GM18520 (cell line): Measurements from ENCODE around the gene ZGRF1.
A peak's percentile ranks its signal among the peaks of the same experiment; 100 is the strongest.
"Not testable (repeated sequence)": the region's sequence is repeated elsewhere in the genome, so short reads cannot be mapped to it uniquely, and the experiment has no call there.

Experiments used
- ATAC-seq: cut with Tn5 transposase; IDR thresholded peaks from one replicate; pipeline ENCODE4 v1.9.1; 2021; ENCODE audit not compliant: unreplicated experiment

ZGRF1 gene

GRCh38 chr4:112554271-112554670 is 82.4 kb downstream of the ZGRF1 start:
- ATAC-seq = not testable (repeated sequence)

- ATAC-seq = no peak
These were observed 84.0 kb downstream of the ZGRF1 start for GRCh38 chr4:112552668-112553067.

- ATAC-seq = no peak
These were observed 86.0 kb downstream of the ZGRF1 start for GRCh38 chr4:112550728-112551127.

GRCh38 chr4:112546476-112546875 is 90.2 kb downstream of the ZGRF1 start:
- ATAC-seq = no peak

GRCh38 chr4:112545346-112545745 is 91.4 kb downstream of the ZGRF1 start:
- ATAC-seq = no peak

GRCh38 chr4:112540695-112541094 is 96.0 kb downstream of the ZGRF1 start:
- no peak for ATAC-seq

- no peak for ATAC-seq
These were observed 100.6 kb downstream of the ZGRF1 start for GRCh38 chr4:112536123-112536522.

GRCh38 chr4:112532267-112532666 is 104.4 kb downstream of the ZGRF1 start:
- no peak for ATAC-seq

- ATAC-seq = no peak
These were observed 105.6 kb downstream of the ZGRF1 start for GRCh38 chr4:112531146-112531545.

GRCh38 chr4:112526061-112526460 is 110.6 kb downstream of the ZGRF1 start:
- ATAC-seq = no peak

GRCh38 chr4:112523764-112524505 is 112.8 kb downstream of the ZGRF1 start:
- peak; percentile 78 for ATAC-seq

GRCh38 chr4:112523008-112523721 is 113.5 kb downstream of the ZGRF1 start:
- ATAC-seq = no peak

- ATAC-seq = not testable (repeated sequence)
These were observed 114.3 kb downstream of the ZGRF1 start for GRCh38 chr4:112522431-112522830.

GRCh38 chr4:112521123-112522023 is 115.3 kb downstream of the ZGRF1 start:
- ATAC-seq = no peak

GRCh38 chr4:112520598-112521122 is 116.0 kb downstream of the ZGRF1 start:
- ATAC-seq = no peak

GRCh38 chr4:112519689-112520597 is 116.8 kb downstream of the ZGRF1 start:
- no peak for ATAC-seq

- ATAC-seq = no peak
These were observed 118.0 kb downstream of the ZGRF1 start for GRCh38 chr4:112518675-112519074.

GRCh38 chr4:112517911-112518310 is 118.8 kb downstream of the ZGRF1 start:
- ATAC-seq = no peak

- ATAC-seq = peak; percentile 18
These were observed 119.6 kb downstream of the ZGRF1 start for GRCh38 chr4:112517067-112517634.
